Esophagus squamous epithelium (tissue), 5 donors: ENCODE data around the gene LRCOL1. TPM values are rescaled to one million over a fixed set of nuclear protein-coding genes. Genes with fewer than 3 reads are reported as not detected.

Experiments used
- DNase-seq: peaks from one replicate; lab custom pipeline; 2025; lab: John Stamatoyannopoulos, UW
- H3K27ac ChIP-seq, 4 donors: fragments of 200-600 bp; sonication (generic); one replicate each; pipeline ENCODE4 v1.5.1; 2016 to 2019; ENCODE audit warnings: mild to moderate bottlenecking in 1 of 4
- H3K27me3 ChIP-seq, 4 donors: fragments of 200-600 bp; sonication (generic); 1 replicate in 3 of 4; 2 replicates in 1 of 4; pipeline versions ENCODE4 v1.5.1 to v1.6.0; 2017 to 2021; ENCODE audit warnings: antibody characterized with exemption in 1 of 4
- H3K36me3 ChIP-seq, 3 donors: fragments of 200-600 bp; sonication (generic); one replicate each; pipeline ENCODE4 v1.5.1; 2016 to 2019
- H3K4me1 ChIP-seq, 3 donors: fragments of 200-600 bp; sonication (generic); one replicate each; pipeline ENCODE4 v1.5.1; 2017 to 2019
- H3K4me3 ChIP-seq, 4 donors: fragments of 200-600 bp; sonication (generic); 1 replicate in 3 of 4; 2 replicates in 1 of 4; pipeline ENCODE4 v1.5.1; 2016 to 2019; ENCODE audit warnings: mild to moderate bottlenecking in 2 of 4, moderate library complexity in 1 of 4
- H3K9me3 ChIP-seq, 3 donors: fragments of 200-600 bp; sonication (generic); one replicate each; pipeline ENCODE4 v1.5.1; 2016 to 2019
- CTCF ChIP-seq, 6 experiments: fragments of 450-650 bp in 4 of 6; fragments of 200-600 bp in 2 of 6; sonication (generic) in 2 of 6; IDR thresholded peaks; one replicate each; pipeline ENCODE4 v1.5.1; 2016 to 2019; ENCODE audit warnings: antibody characterized with exemption in 6 of 6, mild to moderate bottlenecking in 4 of 6, moderate library complexity in 4 of 6
- POLR2A ChIP-seq, 4 donors: fragments of 450-650 bp; IDR thresholded peaks; one replicate each; pipeline ENCODE4 v1.6.1; 2017; ENCODE audit warnings: antibody characterized with exemption in 4 of 4, mild to moderate bottlenecking in 4 of 4, moderate library complexity in 3 of 4
- WGBS, 2 donors: methylation state at CpG; one replicate each; pipeline ENCODE4 v1.1.5; 2018; 5-methylcytosine and 5-hydroxymethylcytosine counted together
- intact Hi-C: fragments of 100-400 bp; cut with DNase I; formaldehyde crosslinking; loops from one replicate; pipeline ENCODE4 v1.15.0; 2022
- total RNA-seq, 4 donors: library from RNA; depleted of rRNA; stranded (reverse); fragments of >200 nt; gene quantifications; one replicate each; pipeline ENCODE4 v1.1.0, GENCODE V29; 2016
- donor health status: DM: yes; HTN: yes; CAD: no.

LRCOL1 gene
- total RNA-seq, 4 donors from 2014 or later, result 1.5 TPM; not detected in 3

DNA sequence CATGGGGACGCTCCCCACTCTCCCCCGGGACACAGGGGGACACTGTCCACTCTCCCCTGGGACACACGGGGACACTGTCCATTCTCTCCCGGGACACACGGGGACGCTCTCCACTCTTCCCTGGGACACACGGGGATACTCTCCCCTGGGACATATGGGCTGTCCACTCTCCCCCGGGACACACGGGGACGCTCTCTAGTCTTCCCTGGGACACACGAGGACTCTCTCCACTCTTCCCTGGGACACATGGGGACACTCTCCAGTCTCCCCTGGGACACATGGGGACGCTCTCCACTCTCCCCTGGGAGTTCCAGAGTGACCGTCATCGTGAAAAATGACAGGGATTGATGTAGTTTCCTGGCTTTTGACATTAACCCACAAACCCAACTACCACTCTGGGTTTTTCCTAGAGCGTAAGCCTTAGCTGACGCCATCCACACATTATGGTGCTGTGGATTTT is 5.2 kb upstream of the LRCOL1 start:
- no peak for TF ChIP-seq CTCF (IDR thresholded peaks at IDR 0.05)
- no peak for TF ChIP-seq POLR2A (IDR thresholded peaks at IDR 0.05)
- no peaks in the 10 kb centered on the region for H3K36me3 ChIP-seq
- no peak overlapping the region for H3K27ac ChIP-seq
- intact Hi-C loops, result no loop called here
- H3K4me1 ChIP-seq, result peaks cover 3 to 34% (median 8%) of the 10 kb centered on the region in 3 donors
- no peak overlapping the region for H3K4me3 ChIP-seq
- peaks cover 0 to 21% (median 18%) of the 10 kb centered on the region in 3 donors for H3K9me3 ChIP-seq
- WGBS, 2 donors, result 73 to 74% methylated on average over 6 to 16 of the region's 16 CpGs
- peaks cover 4 to 76% (median 28%) of the 10 kb centered on the region in 4 donors for H3K27me3 ChIP-seq
- DNase-seq, result no peak

GRCh38 chr12:132614861-132615578 is 4.6 kb upstream of the LRCOL1 start:
- DNase-seq, result no peak
- peaks cover 8 to 40% (median 8%) of the 10 kb centered on the region in 3 donors for H3K4me1 ChIP-seq
- H3K27me3 ChIP-seq, result peaks cover 4 to 76% (median 28%) of the 10 kb centered on the region in 4 donors
- WGBS, 2 donors, result 32% methylated on average over 15 of the region's 18 CpGs
- TF ChIP-seq CTCF (IDR thresholded peaks at IDR 0.05) (peak; percentile 82 to 91 (median 86)), POLR2A (IDR thresholded peaks at IDR 0.05) (no peak)
- no peak overlapping the region for H3K27ac ChIP-seq
- H3K36me3 ChIP-seq, result no peaks in the 10 kb centered on the region
- H3K9me3 ChIP-seq, result peaks cover 0 to 21% (median 18%) of the 10 kb centered on the region in 3 donors
- H3K4me3 ChIP-seq, result no peak overlapping the region
- intact Hi-C loops, result loop anchor here (5.0 kb wide), 1 partner anchor 198 kb away; no protein-coding TSS in a partner anchor

DNA sequence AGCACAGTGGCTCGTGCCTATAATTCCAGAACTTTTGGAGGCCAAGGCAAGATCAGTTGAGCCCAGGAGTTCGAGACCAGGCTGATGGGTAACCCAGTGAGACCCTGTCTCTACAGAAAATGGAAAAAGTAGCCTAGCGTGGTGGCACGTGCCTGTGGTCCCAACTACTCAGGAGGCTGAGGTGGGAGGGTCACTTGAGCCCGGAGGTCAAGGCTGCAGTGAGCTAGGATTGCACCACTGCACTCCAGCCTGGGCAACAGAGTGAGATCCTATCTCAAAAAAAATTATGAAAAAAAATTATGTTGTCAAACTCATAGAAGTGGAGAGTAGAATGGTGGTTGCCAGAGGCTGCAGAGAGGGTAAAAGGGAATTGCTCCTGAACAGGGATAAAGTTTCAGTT is 3.6 kb upstream of the LRCOL1 start:
- no peak for DNase-seq
- Histone ChIP-seq H3K36me3 (no peaks in the 10 kb centered on the region), H3K27ac (no peak overlapping the region), H3K4me3 (no peak overlapping the region), H3K9me3 (peaks cover 0 to 21% (median 18%) of the 10 kb centered on the region in 3 donors), H3K27me3 (peaks cover 0 to 76% (median 23%) of the 10 kb centered on the region in 4 donors), H3K4me1 (peaks cover 8 to 36% (median 9%) of the 10 kb centered on the region in 3 donors)
- TF ChIP-seq CTCF (IDR thresholded peaks at IDR 0.05), result no peak
- TF ChIP-seq POLR2A (IDR thresholded peaks at IDR 0.05), result no peak
- WGBS, 2 donors, result 76 to 91% methylated on average over 5 of the region's 5 CpGs
- intact Hi-C loops, result loop anchor here (5.0 kb wide), 1 partner anchor 197 kb away; no protein-coding TSS in a partner anchor

DNA sequence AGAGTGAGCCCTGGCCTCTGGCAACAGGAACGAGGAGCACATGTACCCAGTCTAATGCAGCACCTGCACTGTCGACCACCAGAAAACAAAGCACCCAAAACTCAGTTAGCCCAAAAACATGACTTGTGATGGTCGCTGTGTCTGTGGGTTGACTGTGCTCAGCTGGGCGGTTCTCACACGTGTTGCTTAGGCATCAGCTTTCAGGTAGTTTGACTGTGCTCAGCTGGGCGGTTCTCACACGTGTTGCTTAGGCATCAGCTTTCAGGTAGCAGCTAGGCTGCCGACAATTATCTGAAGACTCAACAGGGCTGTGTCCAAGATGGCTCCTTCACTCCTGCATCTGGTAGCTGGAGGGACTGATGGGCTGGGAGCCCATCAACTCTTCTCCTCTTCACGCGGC is 1.2 kb upstream of the LRCOL1 start:
- Histone ChIP-seq H3K36me3 (no peaks in the 10 kb centered on the region), H3K4me1 (peaks cover 0 to 20% (median 6%) of the 10 kb centered on the region in 3 donors), H3K27ac (no peak overlapping the region), H3K9me3 (peaks cover 0 to 10% (median 8%) of the 10 kb centered on the region in 3 donors), H3K4me3 (no peak overlapping the region), H3K27me3 (peaks cover 0 to 74% (median 9%) of the 10 kb centered on the region in 4 donors)
- WGBS, 2 donors, result 90 to 95% methylated on average over 2 to 8 of the region's 10 CpGs
- intact Hi-C loops, result loop anchor here (5.0 kb wide), 1 partner anchor 194 kb away; no protein-coding TSS in a partner anchor
- TF ChIP-seq CTCF (IDR thresholded peaks at IDR 0.05) (no peak), POLR2A (IDR thresholded peaks at IDR 0.05) (no peak)
- DNase-seq, result no peak
